ENCODE results near the gene SMLR1. TPM values are rescaled to one million over a fixed set of nuclear protein-coding genes. Genes with fewer than 3 reads are reported as not detected.
A peak's percentile ranks its signal among the peaks of the same experiment; 100 is the strongest.

The SMLR1 gene
- total RNA-seq, 1 donor from 2014 or later, result not detected

- DNase-seq (ENCODE audit: low read depth) (no peak), FAIRE-seq (no peak)
- Histone ChIP-seq H3K4me3 (ENCODE audit: low read depth, low read length) (no peak overlapping the region), H3K27me3 (ENCODE audit: control insufficient read depth, insufficient read depth, low read length) (no peaks in the 10 kb centered on the region), H3K36me3 (ENCODE audit: control insufficient read depth, insufficient read depth, low read length) (no peaks in the 10 kb centered on the region)
- TF ChIP-seq CTCF (IDR thresholded peaks at IDR 0.05; ENCODE audit: insufficient read depth, low read length, severe bottlenecking), result no peak
Observed at GRCh38 chr6:130837067-130837466, 9.9 kb downstream of the SMLR1 start.

GRCh38 chr6:130838250-130838860, 11.1 kb downstream of the SMLR1 start:
- no peaks in the 10 kb centered on the region for H3K36me3 ChIP-seq (ENCODE audit: control insufficient read depth, insufficient read depth, low read length)
- DNase-seq (ENCODE audit: low read depth) (no peak), FAIRE-seq (no peak)
- H3K4me3 ChIP-seq (ENCODE audit: low read depth, low read length), result no peak overlapping the region
- TF ChIP-seq CTCF (IDR thresholded peaks at IDR 0.05; ENCODE audit: insufficient read depth, low read length, severe bottlenecking), result no peak
- H3K27me3 ChIP-seq (ENCODE audit: control insufficient read depth, insufficient read depth, low read length), result no peaks in the 10 kb centered on the region

- Histone ChIP-seq H3K27me3 (ENCODE audit: control insufficient read depth, insufficient read depth, low read length) (no peaks in the 10 kb centered on the region), H3K4me3 (ENCODE audit: low read depth, low read length) (no peak overlapping the region), H3K36me3 (ENCODE audit: control insufficient read depth, insufficient read depth, low read length) (no peaks in the 10 kb centered on the region)
- DNase-seq (ENCODE audit: low read depth), result no peak
- no peak for TF ChIP-seq CTCF (IDR thresholded peaks at IDR 0.05; ENCODE audit: insufficient read depth, low read length, severe bottlenecking)
- no peak for FAIRE-seq
Observed at GRCh38 chr6:130838951-130839350, 11.7 kb downstream of the SMLR1 start.

- Histone ChIP-seq H3K27me3 (ENCODE audit: control insufficient read depth, insufficient read depth, low read length) (no peaks in the 10 kb centered on the region), H3K4me3 (ENCODE audit: low read depth, low read length) (no peak overlapping the region), H3K36me3 (ENCODE audit: control insufficient read depth, insufficient read depth, low read length) (no peaks in the 10 kb centered on the region)
- no peak for TF ChIP-seq CTCF (IDR thresholded peaks at IDR 0.05; ENCODE audit: insufficient read depth, low read length, severe bottlenecking)
- DNase-seq (ENCODE audit: low read depth), result no peak
- FAIRE-seq, result no peak
Observed at GRCh38 chr6:130839379-130839778, 12.2 kb downstream of the SMLR1 start.

- Histone ChIP-seq H3K36me3 (ENCODE audit: control insufficient read depth, insufficient read depth, low read length) (no peaks in the 10 kb centered on the region), H3K4me3 (ENCODE audit: low read depth, low read length) (no peak overlapping the region), H3K27me3 (ENCODE audit: control insufficient read depth, insufficient read depth, low read length) (no peaks in the 10 kb centered on the region)
- DNase-seq (ENCODE audit: low read depth) (peak; percentile 21), FAIRE-seq (no peak)
- no peak for TF ChIP-seq CTCF (IDR thresholded peaks at IDR 0.05; ENCODE audit: insufficient read depth, low read length, severe bottlenecking)
Observed at GRCh38 chr6:130840050-130840449, 12.8 kb downstream of the SMLR1 start.

GRCh38 chr6:130841128-130841728, 14.0 kb downstream of the SMLR1 start:
- Histone ChIP-seq H3K36me3 (ENCODE audit: control insufficient read depth, insufficient read depth, low read length) (no peaks in the 10 kb centered on the region), H3K4me3 (ENCODE audit: low read depth, low read length) (no peak overlapping the region), H3K27me3 (ENCODE audit: control insufficient read depth, insufficient read depth, low read length) (no peaks in the 10 kb centered on the region)
- no peak for TF ChIP-seq CTCF (IDR thresholded peaks at IDR 0.05; ENCODE audit: insufficient read depth, low read length, severe bottlenecking)
- FAIRE-seq, result no peak
- DNase-seq (ENCODE audit: low read depth), result no peak
